Spleen (tissue), 11 donors: ENCODE results near the gene ATG7. TPM values are rescaled to one million over a fixed set of nuclear protein-coding genes. Genes with fewer than 3 reads are reported as not detected.

Experiments
- DNase-seq: peaks from one replicate; pipeline ENCODE4 v3.0.0-alpha.2; 2020
- H3K27ac ChIP-seq, 8 donors: fragments of 200-600 bp; sonication (generic) in 7 of 8; 1 replicate in 4 of 8; 2 replicates in 4 of 8; pipeline versions ENCODE4 v1.5.0 to v1.8.0; 2016 to 2021; ENCODE audit warnings: inconsistent platforms in 4 of 8, mild to moderate bottlenecking in 4 of 8, moderate library complexity in 1 of 8
- H3K27me3 ChIP-seq, 7 donors: fragments of 200-600 bp; sonication (generic) in 6 of 7; replicated peaks in 1 of 7; 1 replicate in 4 of 7; 2 replicates in 3 of 7; pipeline versions ENCODE4 v1.5.0 to v1.8.0; 2016 to 2021; ENCODE audit warnings: inconsistent platforms in 3 of 7, mild to moderate bottlenecking in 1 of 7
- H3K36me3 ChIP-seq, 6 donors: fragments of 200-600 bp; sonication (generic) in 5 of 6; 1 replicate in 4 of 6; 2 replicates in 2 of 6; pipeline versions ENCODE4 v1.5.0 to v1.8.0; 2016 to 2021; ENCODE audit warnings: inconsistent platforms in 2 of 6
- H3K4me1 ChIP-seq, 6 donors: fragments of 200-600 bp; sonication (generic) in 5 of 6; 1 replicate in 3 of 6; 2 replicates in 3 of 6; pipeline versions ENCODE4 v1.5.0 to v1.8.0; 2016 to 2021; ENCODE audit warnings: inconsistent platforms in 3 of 6
- H3K4me3 ChIP-seq, 8 donors: fragments of 200-600 bp; sonication (generic) in 7 of 8; 1 replicate in 4 of 8; 2 replicates in 4 of 8; pipeline versions ENCODE4 v1.5.0 to v1.8.0; 2016 to 2021; ENCODE audit warnings: inconsistent platforms in 4 of 8, mild to moderate bottlenecking in 4 of 8, moderate library complexity in 2 of 8
- H3K9me3 ChIP-seq, 8 donors: fragments of 200-600 bp; sonication (generic) in 7 of 8; 1 replicate in 4 of 8; 2 replicates in 4 of 8; pipeline versions ENCODE4 v1.5.0 to v1.8.0; 2016 to 2021; ENCODE audit warnings: inconsistent platforms in 4 of 8
- CTCF ChIP-seq, 11 experiments: fragments of 200-600 bp in 7 of 11; fragments of 450-650 bp in 4 of 11; sonication (generic) in 4 of 11; IDR thresholded peaks in 8 of 11; conservative IDR thresholded peaks in 3 of 11; 1 replicate in 7 of 11; 2 replicates in 4 of 11; pipeline versions ENCODE4 v1.4.0 to v1.8.0; 2016 to 2021; ENCODE audit warnings: antibody characterized with exemption in 11 of 11, inconsistent platforms in 4 of 11, mild to moderate bottlenecking in 1 of 11
- POLR2A ChIP-seq, 3 donors: fragments of 450-650 bp; IDR thresholded peaks; one replicate each; pipeline ENCODE4 v1.5.1; 2017; ENCODE audit warnings: antibody characterized with exemption in 3 of 3, mild to moderate bottlenecking in 1 of 3
- POLR2AphosphoS5 ChIP-seq, 3 donors: sonication (generic); formaldehyde crosslinking; IDR thresholded peaks; one replicate each; pipeline ENCODE4 v1.5.1; 2017; ENCODE audit warnings: antibody characterized with exemption in 3 of 3
- WGBS, 5 donors: extraction: QIAGEN DNeasy Blood & Tissue Kit in 3 of 5; methylation state at CpG; one replicate each; pipeline versions ENCODE4 v1.1.5 to v1.1.7; 2013 to 2018; 5-methylcytosine and 5-hydroxymethylcytosine counted together
- intact Hi-C: fragments of 100-400 bp; cut with DNase I; formaldehyde crosslinking; loops from one replicate; pipeline ENCODE4 v1.15.0; 2023; ENCODE audit warnings: low total_unique reads
- polyA plus RNA-seq, 3 donors: library from polyadenylated mRNA; stranded (reverse); fragments of 200-250 nt; gene quantifications; one replicate each; pipeline ENCODE4 v1.2.1, GENCODE V29; 2013
- total RNA-seq, 7 donors: library from RNA; depleted of rRNA in 3 of 7; stranded (reverse); fragments of >200 nt in 3 of 7; fragmentation: NEBNext Ultra II Directional in 4 of 7; extraction: Animal tissue kit (Norgen Biotek cat#: 25700) in 4 of 7; gene quantifications; one replicate each; pipeline versions ENCODE4 v1.1.0 to v1.2.1, GENCODE V29; 2016 to 2021
- donor health status: healthy with polysubstance abuse.
- donor health status: DM: no; HTN: no; CAD: no; lungs with moderate emphysema.
- donor health status: DM: no; HTN: no; CAD: no.
- donor health status: Bipolar disorder and iron deficiency.
- donor health status: healthy.
- donor health status: DM: no; HTN: no; CAD: no.
- donor health status: DM: yes; HTN: yes; CAD: no.

Gene ATG7
- total and polyA plus RNA-seq, 10 donors, result 7.5 to 114 (median 77.1) TPM

GRCh38 chr3:11302444-11302843 is 30.2 kb downstream of the ATG7 start:
- Histone ChIP-seq H3K4me1 (peaks cover 0 to 34% (median 5%) of the 10 kb centered on the region in 6 donors), H3K27me3 (no peaks in the 10 kb centered on the region), H3K27ac (no peak overlapping the region), H3K4me3 (no peak overlapping the region), H3K9me3 (no peaks in the 10 kb centered on the region), H3K36me3 (peaks cover 3 to 100% (median 40%) of the 10 kb centered on the region in 6 donors)
- DNase-seq, result no peak
- no peak for TF ChIP-seq POLR2A (IDR thresholded peaks at IDR 0.05)
- intact Hi-C loops, result no loop called here

- H3K4me1 ChIP-seq, result peaks cover 0 to 39% (median 5%) of the 10 kb centered on the region in 6 donors
- TF ChIP-seq POLR2A (IDR thresholded peaks at IDR 0.05), result no peak
- TF ChIP-seq POLR2AphosphoS5 (IDR thresholded peaks at IDR 0.05), result no peak
- peak overlapping the region in 4 of 8 donors; percentile 18 to 52 (median 48) for H3K27ac ChIP-seq
- DNase-seq, result no peak
- H3K36me3 ChIP-seq, result peaks cover 3 to 100% (median 51%) of the 10 kb centered on the region in 6 donors
- no peaks in the 10 kb centered on the region for H3K27me3 ChIP-seq
- WGBS, 5 donors, result 62 to 91% (median 76%) methylated on average over 6 of the region's 6 CpGs
- H3K9me3 ChIP-seq, result no peaks in the 10 kb centered on the region
- intact Hi-C loops, result no loop called here
- H3K4me3 ChIP-seq, result no peak overlapping the region
These were observed 32.0 kb downstream of the ATG7 start for GRCh38 chr3:11304175-11304574.

GRCh38 chr3:11305509-11305908 is 33.3 kb downstream of the ATG7 start:
- intact Hi-C loops, result no loop called here
- no peaks in the 10 kb centered on the region for H3K27me3 ChIP-seq
- H3K4me1 ChIP-seq, result peaks cover 0 to 39% (median 5%) of the 10 kb centered on the region in 6 donors
- TF ChIP-seq CTCF (IDR thresholded peaks at IDR 0.05 in 8 of 11, conservative IDR thresholded peaks at IDR 0.05 in 3 of 11), result no peak
- peak overlapping the region in 4 of 8 donors; percentile 18 to 52 (median 48) for H3K27ac ChIP-seq
- no peak overlapping the region for H3K4me3 ChIP-seq
- no peaks in the 10 kb centered on the region for H3K9me3 ChIP-seq
- H3K36me3 ChIP-seq, result peaks cover 3 to 100% (median 51%) of the 10 kb centered on the region in 6 donors
- DNase-seq, result no peak
- 80 to 96% (median 93%) methylated on average over 1 of the region's 1 CpG for WGBS, 5 donors

GRCh38 chr3:11306817-11307589 is 34.8 kb downstream of the ATG7 start:
- WGBS, 5 donors, result 38 to 54% (median 44%) methylated on average over 5 of the region's 5 CpGs
- Histone ChIP-seq H3K4me3 (no peak overlapping the region), H3K36me3 (peaks cover 3 to 100% (median 59%) of the 10 kb centered on the region in 6 donors), H3K4me1 (peaks cover 0 to 39% (median 5%) of the 10 kb centered on the region in 6 donors), H3K9me3 (no peaks in the 10 kb centered on the region), H3K27ac (peak overlapping the region in 4 of 8 donors; percentile 43 to 52 (median 48)), H3K27me3 (no peaks in the 10 kb centered on the region)
- no peak for DNase-seq
- TF ChIP-seq POLR2A (IDR thresholded peaks at IDR 0.05), result no peak
- no peak for TF ChIP-seq CTCF (IDR thresholded peaks at IDR 0.05 in 8 of 11, conservative IDR thresholded peaks at IDR 0.05 in 3 of 11)
- no peak for TF ChIP-seq POLR2AphosphoS5 (IDR thresholded peaks at IDR 0.05)
- intact Hi-C loops, result no loop called here

GRCh38 chr3:11307830-11308432 is 35.7 kb downstream of the ATG7 start:
- no peak for DNase-seq
- H3K27ac ChIP-seq, result peak overlapping the region in 4 of 8 donors; percentile 43 to 52 (median 48)
- 55 to 89% (median 83%) methylated on average over 6 of the region's 6 CpGs for WGBS, 5 donors
- no peak for TF ChIP-seq CTCF (IDR thresholded peaks at IDR 0.05 in 8 of 11, conservative IDR thresholded peaks at IDR 0.05 in 3 of 11)
- TF ChIP-seq POLR2A (IDR thresholded peaks at IDR 0.05), result no peak
- no peak for TF ChIP-seq POLR2AphosphoS5 (IDR thresholded peaks at IDR 0.05)
- no peaks in the 10 kb centered on the region for H3K27me3 ChIP-seq
- no peak overlapping the region for H3K4me3 ChIP-seq
- H3K36me3 ChIP-seq, result peaks cover 3 to 100% (median 63%) of the 10 kb centered on the region in 6 donors
- intact Hi-C loops, result no loop called here
- H3K9me3 ChIP-seq, result no peaks in the 10 kb centered on the region
- peaks cover 0 to 39% (median 5%) of the 10 kb centered on the region in 6 donors for H3K4me1 ChIP-seq
